HG02798 (cell line): ENCODE data around the gene STAT5A.

Source experiments
- ATAC-seq: cut with Tn5 transposase; IDR thresholded peaks from one replicate; pipeline ENCODE4 v1.9.1; 2021; ENCODE audit warnings: mild to moderate bottlenecking; ENCODE audit not compliant: unreplicated experiment, poor library complexity

STAT5A gene

DNA sequence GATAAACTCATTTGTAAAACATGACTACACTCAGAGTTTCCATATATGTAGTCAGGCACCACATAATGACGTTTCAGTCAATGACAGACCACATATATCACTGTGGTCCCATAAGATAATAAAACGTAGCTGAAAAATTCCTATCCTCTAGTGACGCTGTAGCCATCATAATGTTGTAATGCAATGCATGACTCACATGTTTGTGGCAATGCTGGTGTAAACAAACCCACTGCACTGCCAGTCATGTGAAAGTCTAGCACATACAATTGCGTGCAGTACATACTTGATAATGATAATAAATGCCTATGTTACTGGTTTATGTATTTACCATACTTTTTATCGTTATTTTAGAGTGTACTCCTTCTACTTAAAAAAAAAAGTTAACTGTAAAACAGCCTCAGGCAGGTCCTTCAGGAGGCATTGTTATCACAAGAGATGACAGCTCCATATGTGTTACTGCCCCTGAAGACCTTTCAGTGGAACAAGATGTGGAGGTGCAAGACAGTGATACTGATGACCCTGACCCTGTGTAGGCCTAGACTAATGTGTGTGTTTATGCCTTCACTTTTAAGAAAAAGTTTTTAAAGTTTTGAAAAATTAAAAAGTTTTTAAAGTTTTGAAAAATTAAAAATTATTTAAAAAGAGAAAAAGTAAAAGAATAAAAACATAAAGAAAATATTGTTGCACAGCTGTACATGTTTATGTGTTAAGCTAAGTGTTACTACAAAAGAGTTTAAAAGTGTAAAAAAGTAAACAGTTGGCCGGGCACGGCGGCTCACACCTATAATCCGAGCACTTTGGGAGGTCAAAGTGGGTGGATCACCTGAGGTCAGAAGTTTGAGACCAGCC is 21.2 kb upstream of the STAT5A start:
- no peak for ATAC-seq

DNA sequence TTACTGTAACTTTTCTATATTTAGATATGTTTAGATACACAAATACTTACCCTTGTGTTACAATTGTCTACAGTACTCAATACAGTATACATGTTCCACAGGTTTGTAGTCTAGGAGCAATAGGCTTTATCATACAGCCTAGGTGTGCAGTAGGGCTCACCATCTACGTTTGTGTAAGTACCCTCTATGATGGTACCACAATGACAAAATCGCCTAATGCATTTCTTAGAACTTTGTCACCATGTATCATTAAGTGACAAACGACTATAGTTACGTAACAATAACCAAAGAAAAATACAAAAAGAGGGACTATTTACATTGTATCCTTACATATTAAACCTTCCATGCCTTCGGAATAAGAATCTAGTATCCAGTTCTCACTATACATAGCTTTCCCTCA is 20.1 kb upstream of the STAT5A start:
- ATAC-seq, result no peak

DNA sequence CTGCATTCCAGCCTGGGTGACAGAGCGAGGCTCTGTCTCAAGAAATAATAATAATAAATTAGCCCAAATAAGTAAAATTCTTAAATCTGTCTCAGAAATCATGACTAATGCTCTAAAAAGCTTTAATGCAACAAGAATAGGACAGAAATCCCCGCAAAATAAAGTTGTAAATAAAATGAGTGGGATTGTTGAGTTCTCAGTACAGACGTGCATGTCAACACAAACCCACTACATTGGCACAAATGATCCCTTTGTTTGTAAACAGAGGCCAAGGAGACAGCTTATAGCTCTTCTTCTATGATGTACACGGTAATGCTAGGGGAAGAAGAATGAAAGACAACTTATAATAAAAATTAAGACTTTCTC is 18.1 kb upstream of the STAT5A start:
- no peak for ATAC-seq

DNA sequence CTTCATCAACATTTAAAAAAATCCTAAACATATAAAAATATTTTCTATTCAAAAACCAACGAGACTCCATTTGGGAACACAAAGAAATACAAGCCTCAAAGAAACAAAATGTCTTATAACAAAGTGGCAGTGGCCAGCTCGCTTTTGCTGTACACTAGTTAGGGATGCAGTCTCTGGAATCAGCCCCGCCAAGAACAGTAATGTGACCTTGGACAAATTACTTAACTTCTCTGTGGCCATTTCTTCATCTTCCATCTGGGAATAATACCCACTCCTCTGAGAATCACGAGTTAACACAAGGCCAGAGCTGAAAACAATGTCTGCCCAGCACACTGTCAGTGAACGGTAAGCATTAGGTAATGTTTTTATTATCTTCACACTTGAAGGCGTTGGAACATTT is 17.7 kb upstream of the STAT5A start:
- no peak for ATAC-seq

DNA sequence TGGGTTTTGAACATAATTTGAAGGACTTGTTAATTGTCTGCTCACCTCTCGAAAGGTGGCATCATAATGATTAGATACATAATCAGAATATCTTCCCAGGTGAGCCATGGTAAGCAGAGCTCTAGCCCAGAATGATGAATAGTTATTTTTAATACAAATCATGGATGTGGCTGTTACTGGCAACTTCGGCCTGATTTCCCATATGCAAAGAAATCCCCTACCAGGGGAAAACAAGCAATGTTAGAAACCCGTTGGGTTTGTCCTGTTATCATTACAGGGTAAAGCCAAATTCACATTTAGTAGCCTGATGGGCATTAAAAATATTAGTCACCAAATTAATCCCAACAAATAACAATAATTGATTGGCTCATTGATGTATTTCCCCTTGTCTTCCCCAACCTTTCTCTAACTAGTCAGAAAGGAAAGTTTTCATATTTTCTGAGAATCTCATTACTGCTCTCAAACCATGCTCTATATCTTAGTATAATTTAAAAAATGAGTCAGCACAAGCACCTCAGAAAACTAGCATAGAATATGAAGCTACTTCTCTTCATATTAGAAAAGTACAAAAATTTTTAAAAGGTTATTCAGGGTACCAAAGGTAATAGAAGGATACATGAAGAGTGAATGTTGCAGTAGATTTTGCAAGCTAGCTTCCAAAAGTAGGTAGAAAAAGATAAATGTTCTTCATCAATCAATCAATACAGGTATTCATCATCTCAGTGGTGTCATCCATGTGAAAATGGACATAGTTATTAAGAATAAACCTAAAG is 17.1 kb upstream of the STAT5A start:
- no peak for ATAC-seq

DNA sequence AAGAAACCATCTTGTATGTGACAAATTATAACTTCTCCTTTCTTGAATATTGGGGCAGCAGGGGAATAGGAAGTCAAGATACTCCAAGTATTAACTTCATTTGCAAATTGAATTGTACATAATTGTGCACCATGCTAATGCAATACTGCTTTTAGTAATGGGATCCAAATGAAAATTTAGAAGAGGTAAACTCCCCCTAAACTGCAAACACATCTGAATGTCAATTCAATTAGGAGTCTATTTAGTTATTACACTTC is 16.6 kb upstream of the STAT5A start:
- no peak for ATAC-seq

DNA sequence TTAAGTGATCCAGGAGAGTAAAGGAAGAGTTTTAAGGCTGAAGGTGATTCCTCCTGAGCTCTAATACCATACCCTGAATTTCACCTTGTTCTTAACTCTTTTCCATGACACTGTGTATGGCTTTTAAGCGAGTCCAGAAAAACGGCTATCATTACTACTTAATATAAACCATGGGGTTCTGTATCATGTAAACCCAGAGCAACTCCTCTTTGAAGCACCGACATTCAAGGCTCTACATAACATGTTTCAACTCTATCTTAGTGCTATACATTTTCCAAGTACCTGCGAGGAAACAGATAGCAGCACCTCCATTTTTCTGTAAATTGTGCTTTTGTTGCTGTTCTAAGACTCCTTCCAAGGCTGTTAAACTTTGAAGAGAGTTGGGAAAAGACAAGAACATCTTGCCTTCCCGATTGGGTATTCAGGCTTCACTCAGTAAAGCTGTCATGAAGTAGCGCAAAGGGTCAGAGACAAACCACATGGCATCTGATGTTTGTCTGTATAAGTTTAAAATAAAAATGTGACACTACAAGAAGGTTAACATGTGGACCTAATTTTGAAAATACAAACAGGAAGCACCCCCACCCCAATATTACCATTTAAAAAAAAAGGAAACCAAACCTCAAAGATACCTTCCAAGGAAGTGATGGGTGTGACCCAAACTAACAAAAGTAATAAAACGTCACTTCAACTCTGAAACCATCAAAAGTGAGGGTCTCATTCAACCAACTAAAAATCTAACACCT is 16.0 kb upstream of the STAT5A start:
- no peak for ATAC-seq

DNA sequence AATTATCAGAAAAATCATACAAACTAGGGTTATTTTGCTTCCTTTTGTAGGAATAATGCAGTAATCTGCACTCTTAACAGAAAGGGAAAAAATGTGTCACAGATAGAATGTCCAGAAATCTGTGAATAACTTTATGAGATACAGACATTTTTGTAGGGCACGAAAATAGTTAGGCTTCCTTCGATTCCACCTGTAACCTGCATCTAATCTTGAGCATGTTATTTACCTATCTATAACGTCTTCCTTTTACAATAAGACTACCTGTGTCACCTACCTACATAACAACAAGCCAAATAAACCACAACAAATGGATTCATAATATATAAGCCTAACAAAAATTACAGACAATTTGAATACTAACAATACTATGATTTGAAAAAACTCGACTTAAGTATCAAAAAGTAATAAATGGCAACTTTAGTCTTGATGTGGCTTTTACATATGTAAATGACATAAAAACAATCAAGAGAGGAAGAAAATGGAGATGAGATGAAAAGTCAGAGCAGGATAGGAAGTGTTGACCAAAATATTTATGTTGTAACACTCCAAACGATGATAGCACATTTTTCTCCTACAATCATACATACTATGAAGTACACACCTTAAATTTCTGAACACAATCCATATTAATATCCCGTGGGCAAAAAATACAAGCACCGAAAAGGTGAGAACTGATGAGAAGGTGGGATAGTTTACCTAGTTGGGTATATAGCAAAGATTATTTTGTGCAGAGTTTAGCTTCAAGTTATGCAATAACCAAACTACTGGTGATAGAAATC is 14.6 kb upstream of the STAT5A start:
- no peak for ATAC-seq

DNA sequence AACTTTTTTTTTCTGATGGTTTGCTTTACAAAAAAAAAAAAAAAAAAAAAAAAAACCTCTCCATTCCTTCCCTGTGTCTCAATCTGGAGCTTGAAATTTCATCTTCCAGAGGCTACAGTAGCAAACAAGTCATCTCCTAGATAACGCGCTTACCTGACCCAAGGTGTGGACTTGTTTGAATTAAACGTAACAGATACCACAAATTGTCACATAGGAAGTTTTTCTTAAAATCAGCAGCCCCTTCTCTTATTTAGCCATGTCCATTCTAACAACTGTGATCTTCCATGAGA is 14.1 kb upstream of the STAT5A start:
- no peak for ATAC-seq

DNA sequence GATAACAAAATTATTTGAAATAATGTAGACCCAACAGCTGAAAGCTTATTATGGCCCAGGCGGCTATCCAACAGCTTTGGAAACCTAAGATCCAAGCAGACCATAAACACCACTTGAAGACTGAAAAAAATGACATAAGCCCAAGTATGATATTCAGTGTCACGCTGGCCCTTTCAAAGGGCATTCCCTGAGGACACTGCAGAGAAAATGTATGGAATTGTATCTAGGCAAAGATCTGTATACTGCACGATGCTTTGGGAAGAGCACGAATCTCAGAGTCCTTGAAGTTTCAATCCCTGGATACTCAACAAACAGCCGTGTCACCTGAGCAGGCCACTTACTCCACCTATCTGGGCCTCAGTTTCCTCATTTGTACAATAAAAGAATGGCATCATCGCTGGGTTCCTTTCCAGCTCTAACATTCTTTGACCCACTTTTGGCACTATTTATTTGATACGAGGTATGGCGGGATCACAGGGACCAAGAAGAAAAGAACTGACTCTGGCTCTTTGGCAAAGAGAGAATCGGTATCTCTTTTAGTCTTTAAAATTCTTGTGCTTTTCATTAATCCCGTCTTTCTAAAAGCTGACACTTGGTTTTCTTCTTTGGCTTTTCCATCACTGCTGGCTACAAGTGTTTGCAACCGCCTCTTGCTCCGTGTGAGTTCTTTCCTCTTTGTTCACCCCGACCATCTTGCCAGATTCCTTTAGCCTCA is 13.3 kb upstream of the STAT5A start:
- no peak for ATAC-seq

DNA sequence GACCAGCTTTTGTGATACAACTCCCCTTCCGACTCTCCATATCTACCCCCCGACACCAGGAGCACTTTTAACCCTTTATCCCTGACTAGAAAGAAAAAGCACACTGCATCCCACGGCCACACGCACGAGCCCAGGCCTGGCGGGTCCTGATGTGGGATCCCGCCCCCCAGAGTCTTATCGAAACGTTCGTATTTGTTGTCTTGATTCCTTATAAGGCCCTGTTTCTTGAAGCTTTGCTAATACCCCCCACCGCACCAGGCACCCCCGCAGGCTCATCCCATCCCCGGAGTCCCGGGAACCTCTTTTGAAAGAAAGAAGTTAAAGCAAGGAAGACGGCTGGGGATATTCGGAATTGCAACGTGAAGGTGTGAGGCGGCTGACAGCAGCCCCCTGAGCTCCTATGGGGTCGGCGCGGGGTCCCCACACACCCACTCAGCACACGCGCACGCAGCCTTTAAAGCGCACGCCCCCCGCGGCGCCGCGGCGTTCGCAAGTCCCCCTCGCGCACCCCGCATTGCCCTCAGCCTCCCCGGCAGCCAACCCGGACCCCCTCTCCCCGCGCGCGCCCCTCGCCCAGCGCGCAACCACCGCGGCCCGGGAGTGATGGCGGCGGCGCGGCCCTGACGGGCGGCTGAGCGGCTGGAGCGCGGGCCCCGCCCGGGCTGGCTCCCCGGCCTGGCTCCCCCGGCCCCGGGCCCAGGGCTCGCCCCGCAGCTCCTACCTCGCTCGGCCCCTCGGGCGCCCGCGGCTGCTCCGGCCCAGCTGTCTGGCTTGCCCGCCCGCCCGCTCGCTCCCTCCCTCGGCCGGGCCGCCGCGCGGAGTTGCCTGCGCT is 12.6 kb upstream of the STAT5A start:
- peak; percentile 57 for ATAC-seq

DNA sequence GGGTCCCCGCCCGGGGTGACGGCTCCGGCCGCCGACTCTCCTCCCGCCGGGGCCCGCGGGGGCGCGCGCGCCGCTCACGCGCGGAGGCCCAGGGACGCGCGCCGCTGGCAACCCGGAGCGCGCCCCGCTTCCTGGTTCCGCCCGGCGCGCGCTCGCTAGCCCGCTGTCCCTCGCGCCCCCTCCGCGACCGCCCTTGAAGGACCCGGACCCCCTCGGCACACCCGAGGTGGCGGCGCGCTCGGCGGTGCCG is 12.0 kb upstream of the STAT5A start, which contains the start of gene STAT5B:
Gene STAT5B, minus strand, starts transcription at position 33 of the 250 bp plus-strand sequence. CDS start 44,264 bp downstream, outside the sequence.
- peak; percentile 74 for ATAC-seq

DNA sequence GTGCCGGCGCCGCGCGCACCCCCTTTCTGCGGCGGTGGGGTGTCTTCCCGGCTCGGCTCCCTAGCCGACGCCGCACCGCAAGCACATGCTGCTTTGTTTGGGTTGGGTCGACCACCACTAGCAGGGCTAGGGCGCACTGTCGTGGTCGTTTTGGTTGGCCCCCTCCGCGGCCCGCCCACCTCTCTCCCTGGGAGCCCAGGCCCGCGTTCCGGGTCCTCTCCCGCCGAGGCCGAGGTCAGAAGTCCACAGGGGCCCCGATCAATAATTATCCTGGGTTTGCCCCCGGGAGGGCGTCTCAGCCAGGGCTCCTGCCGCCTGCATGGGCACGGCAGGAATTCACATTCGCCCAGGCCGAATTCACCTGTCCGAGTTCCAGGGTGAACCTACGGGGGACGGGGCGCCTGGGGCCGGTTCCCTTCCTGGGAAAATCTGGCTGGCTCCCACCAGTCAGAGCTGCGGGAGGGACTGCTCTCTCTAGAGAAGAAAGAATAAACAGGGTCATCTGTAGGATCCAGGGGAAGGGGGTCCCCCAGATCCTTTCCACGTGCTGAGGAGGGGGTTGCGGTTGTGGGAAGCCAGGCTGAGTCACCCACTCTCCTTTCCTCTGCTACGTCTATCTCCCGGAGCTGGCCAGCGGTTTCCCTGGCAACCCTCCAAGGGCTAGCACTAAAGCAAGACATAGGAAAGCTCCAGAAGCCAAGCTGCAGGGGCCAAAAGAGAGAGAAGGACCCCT is 11.5 kb upstream of the STAT5A start:
- ATAC-seq, result no peak

DNA sequence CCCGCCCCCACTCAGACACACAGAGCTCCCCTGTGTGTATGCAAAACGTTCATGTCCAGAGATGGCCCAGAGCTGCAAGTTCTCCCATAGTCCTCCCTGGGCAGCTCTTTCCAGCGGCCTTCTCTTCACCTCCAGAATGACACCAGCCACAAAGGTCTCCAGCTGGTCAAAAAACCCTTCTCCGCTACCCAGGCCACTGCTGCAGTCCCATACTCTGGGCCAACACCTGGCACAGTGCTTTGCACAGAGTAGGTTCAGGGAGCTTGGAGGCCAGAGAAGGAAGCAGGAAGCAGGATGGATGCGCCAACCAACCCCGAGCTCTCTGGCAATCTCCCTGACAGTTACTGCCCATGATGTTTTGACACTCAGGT is 11.0 kb upstream of the STAT5A start:
- no peak for ATAC-seq

DNA sequence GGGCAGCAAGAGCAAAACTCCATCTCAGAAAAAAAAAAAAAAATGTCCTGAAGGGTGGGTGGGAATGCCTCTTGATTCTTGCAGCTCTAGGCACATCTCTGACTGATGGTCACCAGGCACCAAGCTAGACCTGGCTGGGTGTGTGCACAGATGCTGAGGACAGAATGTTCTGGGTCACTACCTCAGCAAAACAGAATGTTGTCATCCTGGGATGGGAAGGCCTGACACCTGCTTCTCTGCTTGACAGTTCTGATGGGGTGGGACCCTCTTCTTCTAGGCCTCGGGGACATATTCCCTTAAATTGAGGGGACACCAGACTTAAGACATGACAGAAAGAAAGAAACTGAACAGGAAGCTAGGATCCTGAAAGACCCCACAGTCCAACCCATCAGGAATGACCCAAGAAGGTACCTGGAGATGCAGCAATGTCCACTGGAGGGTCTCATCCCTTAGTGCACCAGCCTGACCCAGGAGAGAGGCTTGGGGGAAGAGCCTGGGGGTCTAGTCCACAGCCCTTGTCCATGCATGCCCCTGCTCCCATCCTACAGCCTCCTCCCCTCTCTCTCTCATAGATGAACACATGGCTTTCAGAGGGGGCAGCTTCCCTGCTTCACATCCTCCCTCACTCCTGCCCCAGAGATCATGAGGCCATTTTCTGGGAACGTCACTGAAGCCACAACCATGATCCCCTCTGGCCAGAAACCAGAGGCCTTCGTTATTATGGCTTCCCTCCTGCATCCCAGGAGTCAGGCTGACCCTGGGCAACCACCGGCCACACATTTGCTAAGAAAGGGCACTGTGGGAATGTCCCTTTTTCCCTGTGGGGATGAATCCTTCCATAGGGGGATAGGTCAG is 8.3 kb upstream of the STAT5A start:
- ATAC-seq, result no peak

DNA sequence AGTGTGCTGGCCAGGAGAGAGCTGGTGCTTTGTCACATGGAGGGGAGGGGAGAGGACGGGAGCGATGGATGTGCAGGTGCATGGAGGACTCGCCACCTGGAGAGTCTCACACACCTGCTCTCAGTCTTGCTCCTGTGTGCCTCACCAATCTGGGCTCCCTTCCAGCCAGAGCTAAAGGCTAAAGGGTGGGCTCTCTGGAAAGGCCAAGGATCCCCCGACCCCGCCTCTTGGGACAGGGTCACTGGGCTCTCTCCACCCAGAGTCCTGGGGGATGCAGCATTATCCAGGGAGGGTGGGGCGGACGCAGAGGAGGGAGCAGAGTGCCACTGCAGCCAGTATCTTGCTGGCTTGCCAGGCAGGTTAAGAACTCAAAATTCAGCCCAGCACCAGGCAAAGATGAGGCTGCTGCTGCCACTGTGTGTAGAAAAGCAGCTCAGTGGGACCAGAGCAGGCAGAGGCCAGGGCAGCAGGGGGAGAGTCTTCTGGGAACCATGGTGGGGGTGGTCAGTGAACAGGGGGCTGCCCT is 6.7 kb upstream of the STAT5A start:
- ATAC-seq, result no peak

DNA sequence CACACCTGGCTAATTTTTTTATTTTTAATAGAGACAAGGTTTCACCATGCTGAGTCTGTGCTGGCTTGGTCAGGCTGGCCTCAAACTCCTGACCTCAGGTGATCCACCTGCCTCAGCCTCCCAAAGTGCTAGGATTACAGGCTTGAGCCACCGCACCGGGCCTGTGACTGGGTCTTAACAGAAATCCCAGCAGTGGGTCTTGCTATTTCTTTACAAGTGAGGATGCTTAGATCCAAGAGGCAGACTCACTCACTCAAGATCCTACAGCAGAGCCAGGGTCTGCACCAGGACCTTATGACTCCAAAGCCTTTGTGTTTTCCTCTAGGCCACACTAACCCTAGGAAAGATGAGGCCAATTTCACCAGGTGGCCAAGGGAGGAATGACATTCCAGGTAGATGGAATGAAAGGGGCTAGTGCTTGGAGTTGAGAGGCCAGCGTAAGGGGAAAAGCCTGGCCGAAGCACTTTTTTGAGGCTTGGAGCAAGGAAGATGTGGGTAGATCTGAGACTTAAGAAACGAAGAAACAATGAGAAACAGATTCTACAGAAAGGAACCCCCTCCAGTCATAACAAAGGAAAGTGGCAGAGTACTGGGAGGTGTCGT is 5.7 kb upstream of the STAT5A start:
- ATAC-seq, result no peak
